ENCODE data around the gene BMERB1. TPM values are rescaled to one million over a fixed set of nuclear protein-coding genes. Genes with fewer than 3 reads are reported as not detected.

Gene BMERB1
- total and polyA plus RNA-seq, 2 experiments from 2014 or later: 17.3 to 28.1 TPM

- peaks cover 16% of the 10 kb centered on the region for H3K9me3 Mint-ChIP-seq
- no peak overlapping the region for H3K4me3 Mint-ChIP-seq
- Histone ChIP-seq H3F3A (replicated peaks; ENCODE audit: low read depth) (no peaks in the 10 kb centered on the region), H3K4me2 (no peak overlapping the region), H3K4me3 (no peak overlapping the region), H3K27ac (ENCODE audit: low read depth) (no peak overlapping the region), H3K9me2 (ENCODE audit: insufficient read depth) (0 out of 2 replicates have a peak, but pooled peaks cover 3% of the 10 kb centered on the region), H3K27me3 (ENCODE audit: insufficient read depth) (no peaks in the 10 kb centered on the region), H4K20me1 (replicated peaks; ENCODE audit: insufficient read depth) (no peaks in the 10 kb centered on the region), H3K4me1 (ENCODE audit: insufficient read depth) (no peaks in the 10 kb centered on the region), H2AFZ (no peak overlapping the region), H3K36me3 (ENCODE audit: insufficient read depth) (no peaks in the 10 kb centered on the region), H3K79me2 (replicated peaks; ENCODE audit: insufficient read depth) (no peaks in the 10 kb centered on the region)
- H3K4me1 Mint-ChIP-seq: no peaks in the 10 kb centered on the region
- H3K27ac Mint-ChIP-seq: no peak overlapping the region
- TF ChIP-seq CREB1 (CRISPR knock-in tag; IDR thresholded peaks at IDR 0.05; ENCODE audit: low read depth): no peak
- no peak for TF ChIP-seq STAT1 (IDR thresholded peaks at IDR 0.05; ENCODE audit: unreplicated experiment)
- TF ChIP-seq ZNF331 (CRISPR knock-in tag; IDR thresholded peaks at IDR 0.05; ENCODE audit: low read depth): no peak
- TF ChIP-seq, protein P1, sequence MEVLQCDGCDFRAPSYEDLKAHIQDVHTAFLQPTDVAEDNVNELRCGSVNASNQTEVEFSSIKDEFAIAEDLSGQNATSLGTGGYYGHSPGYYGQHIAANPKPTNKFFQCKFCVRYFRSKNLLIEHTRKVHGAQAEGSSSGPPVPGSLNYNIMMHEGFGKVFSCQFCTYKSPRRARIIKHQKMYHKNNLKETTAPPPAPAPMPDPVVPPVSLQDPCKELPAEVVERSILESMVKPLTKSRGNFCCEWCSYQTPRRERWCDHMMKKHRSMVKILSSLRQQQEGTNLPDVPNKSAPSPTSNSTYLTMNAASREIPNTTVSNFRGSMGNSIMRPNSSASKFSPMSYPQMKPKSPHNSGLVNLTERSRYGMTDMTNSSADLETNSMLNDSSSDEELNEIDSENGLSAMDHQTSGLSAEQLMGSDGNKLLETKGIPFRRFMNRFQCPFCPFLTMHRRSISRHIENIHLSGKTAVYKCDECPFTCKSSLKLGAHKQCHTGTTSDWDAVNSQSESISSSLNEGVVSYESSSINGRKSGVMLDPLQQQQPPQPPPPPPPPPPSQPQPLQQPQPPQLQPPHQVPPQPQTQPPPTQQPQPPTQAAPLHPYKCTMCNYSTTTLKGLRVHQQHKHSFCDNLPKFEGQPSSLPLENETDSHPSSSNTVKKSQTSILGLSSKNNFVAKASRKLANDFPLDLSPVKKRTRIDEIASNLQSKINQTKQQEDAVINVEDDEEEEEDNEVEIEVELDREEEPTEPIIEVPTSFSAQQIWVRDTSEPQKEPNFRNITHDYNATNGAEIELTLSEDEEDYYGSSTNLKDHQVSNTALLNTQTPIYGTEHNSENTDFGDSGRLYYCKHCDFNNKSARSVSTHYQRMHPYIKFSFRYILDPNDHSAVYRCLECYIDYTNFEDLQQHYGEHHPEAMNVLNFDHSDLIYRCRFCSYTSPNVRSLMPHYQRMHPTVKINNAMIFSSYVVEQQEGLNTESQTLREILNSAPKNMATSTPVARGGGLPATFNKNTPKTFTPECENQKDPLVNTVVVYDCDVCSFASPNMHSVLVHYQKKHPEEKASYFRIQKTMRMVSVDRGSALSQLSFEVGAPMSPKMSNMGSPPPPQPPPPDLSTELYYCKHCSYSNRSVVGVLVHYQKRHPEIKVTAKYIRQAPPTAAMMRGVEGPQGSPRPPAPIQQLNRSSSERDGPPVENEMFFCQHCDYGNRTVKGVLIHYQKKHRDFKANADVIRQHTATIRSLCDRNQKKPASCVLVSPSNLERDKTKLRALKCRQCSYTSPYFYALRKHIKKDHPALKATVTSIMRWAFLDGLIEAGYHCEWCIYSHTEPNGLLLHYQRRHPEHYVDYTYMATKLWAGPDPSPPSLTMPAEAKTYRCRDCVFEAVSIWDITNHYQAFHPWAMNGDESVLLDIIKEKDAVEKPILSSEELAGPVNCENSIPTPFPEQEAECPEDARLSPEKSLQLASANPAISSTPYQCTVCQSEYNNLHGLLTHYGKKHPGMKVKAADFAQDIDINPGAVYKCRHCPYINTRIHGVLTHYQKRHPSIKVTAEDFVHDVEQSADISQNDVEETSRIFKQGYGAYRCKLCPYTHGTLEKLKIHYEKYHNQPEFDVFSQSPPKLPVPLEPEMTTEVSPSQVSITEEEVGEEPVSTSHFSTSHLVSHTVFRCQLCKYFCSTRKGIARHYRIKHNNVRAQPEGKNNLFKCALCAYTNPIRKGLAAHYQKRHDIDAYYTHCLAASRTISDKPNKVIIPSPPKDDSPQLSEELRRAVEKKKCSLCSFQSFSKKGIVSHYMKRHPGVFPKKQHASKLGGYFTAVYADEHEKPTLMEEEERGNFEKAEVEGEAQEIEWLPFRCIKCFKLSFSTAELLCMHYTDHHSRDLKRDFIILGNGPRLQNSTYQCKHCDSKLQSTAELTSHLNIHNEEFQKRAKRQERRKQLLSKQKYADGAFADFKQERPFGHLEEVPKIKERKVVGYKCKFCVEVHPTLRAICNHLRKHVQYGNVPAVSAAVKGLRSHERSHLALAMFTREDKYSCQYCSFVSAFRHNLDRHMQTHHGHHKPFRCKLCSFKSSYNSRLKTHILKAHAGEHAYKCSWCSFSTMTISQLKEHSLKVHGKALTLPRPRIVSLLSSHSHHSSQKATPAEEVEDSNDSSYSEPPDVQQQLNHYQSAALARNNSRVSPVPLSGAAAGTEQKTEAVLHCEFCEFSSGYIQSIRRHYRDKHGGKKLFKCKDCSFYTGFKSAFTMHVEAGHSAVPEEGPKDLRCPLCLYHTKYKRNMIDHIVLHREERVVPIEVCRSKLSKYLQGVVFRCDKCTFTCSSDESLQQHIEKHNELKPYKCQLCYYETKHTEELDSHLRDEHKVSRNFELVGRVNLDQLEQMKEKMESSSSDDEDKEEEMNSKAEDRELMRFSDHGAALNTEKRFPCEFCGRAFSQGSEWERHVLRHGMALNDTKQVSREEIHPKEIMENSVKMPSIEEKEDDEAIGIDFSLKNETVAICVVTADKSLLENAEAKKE (CRISPR knock-in tag; IDR thresholded peaks at IDR 0.05): no peak
- TF ChIP-seq, protein P2, sequence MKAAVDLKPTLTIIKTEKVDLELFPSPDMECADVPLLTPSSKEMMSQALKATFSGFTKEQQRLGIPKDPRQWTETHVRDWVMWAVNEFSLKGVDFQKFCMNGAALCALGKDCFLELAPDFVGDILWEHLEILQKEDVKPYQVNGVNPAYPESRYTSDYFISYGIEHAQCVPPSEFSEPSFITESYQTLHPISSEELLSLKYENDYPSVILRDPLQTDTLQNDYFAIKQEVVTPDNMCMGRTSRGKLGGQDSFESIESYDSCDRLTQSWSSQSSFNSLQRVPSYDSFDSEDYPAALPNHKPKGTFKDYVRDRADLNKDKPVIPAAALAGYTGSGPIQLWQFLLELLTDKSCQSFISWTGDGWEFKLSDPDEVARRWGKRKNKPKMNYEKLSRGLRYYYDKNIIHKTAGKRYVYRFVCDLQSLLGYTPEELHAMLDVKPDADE (IDR thresholded peaks at IDR 0.05): no peak
- TF ChIP-seq NANOG (IDR thresholded peaks at IDR 0.05; ENCODE audit: borderline replicate concordance): no peak
- TF ChIP-seq EZH2 (IDR thresholded peaks at IDR 0.05; ENCODE audit: low read depth, unreplicated experiment): no peak
- TF ChIP-seq JUNB (IDR thresholded peaks at IDR 0.05; ENCODE audit: unreplicated experiment): no peak
- TF ChIP-seq EZH2phosphoT487 (IDR thresholded peaks at IDR 0.05; ENCODE audit: unreplicated experiment): no peak
- TF ChIP-seq, protein P3, sequence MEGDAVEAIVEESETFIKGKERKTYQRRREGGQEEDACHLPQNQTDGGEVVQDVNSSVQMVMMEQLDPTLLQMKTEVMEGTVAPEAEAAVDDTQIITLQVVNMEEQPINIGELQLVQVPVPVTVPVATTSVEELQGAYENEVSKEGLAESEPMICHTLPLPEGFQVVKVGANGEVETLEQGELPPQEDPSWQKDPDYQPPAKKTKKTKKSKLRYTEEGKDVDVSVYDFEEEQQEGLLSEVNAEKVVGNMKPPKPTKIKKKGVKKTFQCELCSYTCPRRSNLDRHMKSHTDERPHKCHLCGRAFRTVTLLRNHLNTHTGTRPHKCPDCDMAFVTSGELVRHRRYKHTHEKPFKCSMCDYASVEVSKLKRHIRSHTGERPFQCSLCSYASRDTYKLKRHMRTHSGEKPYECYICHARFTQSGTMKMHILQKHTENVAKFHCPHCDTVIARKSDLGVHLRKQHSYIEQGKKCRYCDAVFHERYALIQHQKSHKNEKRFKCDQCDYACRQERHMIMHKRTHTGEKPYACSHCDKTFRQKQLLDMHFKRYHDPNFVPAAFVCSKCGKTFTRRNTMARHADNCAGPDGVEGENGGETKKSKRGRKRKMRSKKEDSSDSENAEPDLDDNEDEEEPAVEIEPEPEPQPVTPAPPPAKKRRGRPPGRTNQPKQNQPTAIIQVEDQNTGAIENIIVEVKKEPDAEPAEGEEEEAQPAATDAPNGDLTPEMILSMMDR (conservative IDR thresholded peaks at IDR 0.05; ENCODE audit: low read depth in 2 of 2): no peak
- no peak for TF ChIP-seq REST (IDR thresholded peaks at IDR 0.05; ENCODE audit: unreplicated experiment)
- peaks cover 44% of the 10 kb centered on the region for H3K36me3 Mint-ChIP-seq (ENCODE audit: low read depth)
- DNase-seq (ENCODE audit: low spot score) (no peak), ATAC-seq (no peak)
- peaks cover 2% of the 10 kb centered on the region for H3K27me3 Mint-ChIP-seq (ENCODE audit: insufficient read depth, low read depth, poor library complexity)
Measured at GRCh38 chr16:15581127-15581815, 146.9 kb downstream of the BMERB1 start.
